Nephron (organoid): ENCODE results near the gene GUCD1.

Experiments
- H3K27ac Mint-ChIP-seq, 3 experiments: 2 replicates each; pipeline ENCODE4 v1.8.0; 2020; ENCODE audit warnings: mixed read lengths in 3 of 3, mild to moderate bottlenecking in 2 of 3, moderate library complexity in 1 of 3
- H3K27me3 Mint-ChIP-seq: 2 replicates; pipeline ENCODE4 v1.8.0; 2021; ENCODE audit warnings: low read depth, mild to moderate bottlenecking, moderate library complexity, mixed read lengths
- H3K36me3 Mint-ChIP-seq: 2 replicates; pipeline ENCODE4 v1.8.0; 2020; ENCODE audit warnings: low read depth, mixed read lengths
- H3K4me1 Mint-ChIP-seq: 2 replicates; pipeline ENCODE4 v1.8.0; 2020; ENCODE audit warnings: mixed read lengths
- H3K4me3 Mint-ChIP-seq, 3 experiments: 2 replicates each; pipeline ENCODE4 v1.8.0; 2020; ENCODE audit warnings: mild to moderate bottlenecking in 3 of 3, mixed read lengths in 3 of 3, moderate library complexity in 2 of 3
- H3K9me3 Mint-ChIP-seq: 2 replicates; pipeline ENCODE4 v1.8.0; 2020; ENCODE audit warnings: mixed read lengths
- CTCF ChIP-seq, 3 experiments: fragments of 200-600 bp; sonication (generic); IDR thresholded peaks; one replicate each; pipeline ENCODE4 v1.5.0; 2021; ENCODE audit warnings: antibody characterized with exemption in 3 of 3; ENCODE audit not compliant: unreplicated experiment in 3 of 3

GUCD1 gene

GRCh38 chr22:24588757-24589481 lies 34.0 kb upstream of the GUCD1 start:
- H3K4me1 Mint-ChIP-seq: peaks cover 11% of the 10 kb centered on the region
- no peaks in the 10 kb centered on the region for H3K27me3 Mint-ChIP-seq
- no peaks in the 10 kb centered on the region for H3K9me3 Mint-ChIP-seq
- TF ChIP-seq CTCF (IDR thresholded peaks at IDR 0.05; ENCODE audit: unreplicated experiment in 3 of 3): no peak
- peak overlapping the region; percentile 44 to 80 (median 45) for H3K27ac Mint-ChIP-seq
- H3K36me3 Mint-ChIP-seq: no peaks in the 10 kb centered on the region
- no peak overlapping the region for H3K4me3 Mint-ChIP-seq

GRCh38 chr22:24588381-24588756 lies 33.4 kb upstream of the GUCD1 start:
- H3K9me3 Mint-ChIP-seq: no peaks in the 10 kb centered on the region
- peaks cover 16% of the 10 kb centered on the region for H3K4me1 Mint-ChIP-seq
- H3K27me3 Mint-ChIP-seq: no peaks in the 10 kb centered on the region
- H3K36me3 Mint-ChIP-seq: no peaks in the 10 kb centered on the region
- H3K4me3 Mint-ChIP-seq: no peak overlapping the region
- H3K27ac Mint-ChIP-seq: peak overlapping the region; percentile 44 to 80 (median 45)
- TF ChIP-seq CTCF (IDR thresholded peaks at IDR 0.05; ENCODE audit: unreplicated experiment in 3 of 3): no peak

- no peak for TF ChIP-seq CTCF (IDR thresholded peaks at IDR 0.05; ENCODE audit: unreplicated experiment in 3 of 3)
- Mint-ChIP-seq H3K4me3 (no peak overlapping the region), H3K9me3 (no peaks in the 10 kb centered on the region), H3K27me3 (no peaks in the 10 kb centered on the region), H3K36me3 (no peaks in the 10 kb centered on the region), H3K27ac (no peak overlapping the region), H3K4me1 (peaks cover 15% of the 10 kb centered on the region)
Measured at GRCh38 chr22:24587948-24588347, 33.0 kb upstream of the GUCD1 start.

GRCh38 chr22:24587251-24587650 lies 32.3 kb upstream of the GUCD1 start:
- Mint-ChIP-seq H3K9me3 (no peaks in the 10 kb centered on the region), H3K27ac (no peak overlapping the region), H3K4me3 (no peak overlapping the region), H3K27me3 (no peaks in the 10 kb centered on the region), H3K36me3 (no peaks in the 10 kb centered on the region), H3K4me1 (peaks cover 14% of the 10 kb centered on the region)
- no peak for TF ChIP-seq CTCF (IDR thresholded peaks at IDR 0.05; ENCODE audit: unreplicated experiment in 3 of 3)

GRCh38 chr22:24585927-24586546 lies 31.1 kb upstream of the GUCD1 start:
- Mint-ChIP-seq H3K36me3 (no peaks in the 10 kb centered on the region), H3K4me3 (no peak overlapping the region), H3K27me3 (no peaks in the 10 kb centered on the region), H3K9me3 (no peaks in the 10 kb centered on the region), H3K4me1 (peaks cover 12% of the 10 kb centered on the region), H3K27ac (no peak overlapping the region)
- TF ChIP-seq CTCF (IDR thresholded peaks at IDR 0.05; ENCODE audit: unreplicated experiment in 3 of 3): no peak

- Mint-ChIP-seq H3K9me3 (no peaks in the 10 kb centered on the region), H3K4me3 (no peak overlapping the region), H3K36me3 (no peaks in the 10 kb centered on the region), H3K4me1 (peaks cover 12% of the 10 kb centered on the region), H3K27me3 (no peaks in the 10 kb centered on the region), H3K27ac (no peak overlapping the region)
- no peak for TF ChIP-seq CTCF (IDR thresholded peaks at IDR 0.05; ENCODE audit: unreplicated experiment in 3 of 3)
Measured at GRCh38 chr22:24585461-24585860, 30.5 kb upstream of the GUCD1 start.
